ENCODE data around the gene POFUT1. TPM values are rescaled to one million over a fixed set of nuclear protein-coding genes. Genes with fewer than 3 reads are reported as not detected.

The POFUT1 gene
- total and polyA plus RNA-seq, 9 of the 15 experiments (the other 6 are each of a cell fraction or from before 2014, with no cell fraction given), result 3.5 to 44.7 (median 23.5) TPM

DNA sequence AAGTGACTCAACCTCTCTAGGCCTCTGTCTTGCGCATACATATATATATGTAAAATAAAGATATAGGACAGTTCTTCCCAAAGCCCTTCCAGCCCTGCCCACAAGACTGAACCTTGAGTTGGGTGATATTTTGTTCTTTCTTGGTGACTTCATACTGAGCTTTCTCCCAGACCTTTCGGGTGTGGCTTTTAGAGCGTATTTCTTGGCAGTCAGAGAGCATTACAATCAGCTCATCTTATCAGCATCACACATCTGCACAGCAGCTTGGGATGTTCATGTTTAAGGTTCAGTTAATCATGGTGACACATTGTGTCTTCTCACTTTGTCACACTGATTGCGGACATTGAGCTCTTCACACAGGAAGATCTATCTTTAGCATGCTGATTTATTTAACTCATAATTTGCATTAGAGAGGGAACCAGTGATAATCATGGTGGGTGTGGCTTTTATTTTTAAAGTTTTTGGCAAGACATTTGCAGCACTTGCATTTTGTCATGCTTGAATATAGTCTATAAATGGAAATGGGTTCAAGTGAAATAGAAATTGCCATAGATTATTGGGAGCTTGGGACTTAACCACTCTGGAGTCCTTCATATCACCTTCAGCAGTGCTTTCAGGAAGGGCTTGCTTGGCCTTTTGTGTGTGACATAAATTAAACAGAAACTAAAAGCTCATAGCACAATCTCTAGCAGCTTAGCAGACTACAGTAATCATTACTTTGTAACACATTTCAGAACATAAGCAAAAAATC, 78.1 kb downstream of the POFUT1 start (continued):
- TF ChIP-seq, protein P1, sequence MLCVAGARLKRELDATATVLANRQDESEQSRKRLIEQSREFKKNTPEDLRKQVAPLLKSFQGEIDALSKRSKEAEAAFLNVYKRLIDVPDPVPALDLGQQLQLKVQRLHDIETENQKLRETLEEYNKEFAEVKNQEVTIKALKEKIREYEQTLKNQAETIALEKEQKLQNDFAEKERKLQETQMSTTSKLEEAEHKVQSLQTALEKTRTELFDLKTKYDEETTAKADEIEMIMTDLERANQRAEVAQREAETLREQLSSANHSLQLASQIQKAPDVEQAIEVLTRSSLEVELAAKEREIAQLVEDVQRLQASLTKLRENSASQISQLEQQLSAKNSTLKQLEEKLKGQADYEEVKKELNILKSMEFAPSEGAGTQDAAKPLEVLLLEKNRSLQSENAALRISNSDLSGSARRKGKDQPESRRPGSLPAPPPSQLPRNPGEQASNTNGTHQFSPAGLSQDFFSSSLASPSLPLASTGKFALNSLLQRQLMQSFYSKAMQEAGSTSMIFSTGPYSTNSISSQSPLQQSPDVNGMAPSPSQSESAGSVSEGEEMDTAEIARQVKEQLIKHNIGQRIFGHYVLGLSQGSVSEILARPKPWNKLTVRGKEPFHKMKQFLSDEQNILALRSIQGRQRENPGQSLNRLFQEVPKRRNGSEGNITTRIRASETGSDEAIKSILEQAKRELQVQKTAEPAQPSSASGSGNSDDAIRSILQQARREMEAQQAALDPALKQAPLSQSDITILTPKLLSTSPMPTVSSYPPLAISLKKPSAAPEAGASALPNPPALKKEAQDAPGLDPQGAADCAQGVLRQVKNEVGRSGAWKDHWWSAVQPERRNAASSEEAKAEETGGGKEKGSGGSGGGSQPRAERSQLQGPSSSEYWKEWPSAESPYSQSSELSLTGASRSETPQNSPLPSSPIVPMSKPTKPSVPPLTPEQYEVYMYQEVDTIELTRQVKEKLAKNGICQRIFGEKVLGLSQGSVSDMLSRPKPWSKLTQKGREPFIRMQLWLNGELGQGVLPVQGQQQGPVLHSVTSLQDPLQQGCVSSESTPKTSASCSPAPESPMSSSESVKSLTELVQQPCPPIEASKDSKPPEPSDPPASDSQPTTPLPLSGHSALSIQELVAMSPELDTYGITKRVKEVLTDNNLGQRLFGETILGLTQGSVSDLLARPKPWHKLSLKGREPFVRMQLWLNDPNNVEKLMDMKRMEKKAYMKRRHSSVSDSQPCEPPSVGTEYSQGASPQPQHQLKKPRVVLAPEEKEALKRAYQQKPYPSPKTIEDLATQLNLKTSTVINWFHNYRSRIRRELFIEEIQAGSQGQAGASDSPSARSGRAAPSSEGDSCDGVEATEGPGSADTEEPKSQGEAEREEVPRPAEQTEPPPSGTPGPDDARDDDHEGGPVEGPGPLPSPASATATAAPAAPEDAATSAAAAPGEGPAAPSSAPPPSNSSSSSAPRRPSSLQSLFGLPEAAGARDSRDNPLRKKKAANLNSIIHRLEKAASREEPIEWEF (CRISPR knock-in tag; IDR thresholded peaks at IDR 0.05), result no peak
- TF ChIP-seq ZNF197 (CRISPR knock-in tag; IDR thresholded peaks at IDR 0.05; ENCODE audit: low read depth) (peak; percentile 88), HOXB6 (CRISPR knock-in tag; IDR thresholded peaks at IDR 0.05; ENCODE audit: borderline replicate concordance) (no peak), HNRNPLL (IDR thresholded peaks at IDR 0.05; ENCODE audit: low read depth, low read length, poor library complexity, severe bottlenecking) (no peak), TOE1 (IDR thresholded peaks at IDR 0.05; ENCODE audit: borderline replicate concordance) (no peak), TOE1 (CRISPR knock-in tag; IDR thresholded peaks at IDR 0.05; ENCODE audit: borderline replicate concordance, low read depth) (no peak), HIVEP1 (CRISPR knock-in tag; IDR thresholded peaks at IDR 0.05) (no peak), RB1 (IDR thresholded peaks at IDR 0.05; ENCODE audit: low read depth) (no peak), RHOXF2B (CRISPR knock-in tag; conservative IDR thresholded peaks at IDR 0.05) (no peak), GABPB2 (CRISPR knock-in tag; conservative IDR thresholded peaks at IDR 0.05) (no peak), RBBP5 (IDR thresholded peaks at IDR 0.05; ENCODE audit: borderline replicate concordance, insufficient read depth, low read length, poor library complexity, severe bottlenecking) (peak; percentile 38), KDM2B (CRISPR knock-in tag; IDR thresholded peaks at IDR 0.05) (no peak), ZNF77 (CRISPR knock-in tag; IDR thresholded peaks at IDR 0.05) (no peak), ZNF134 (CRISPR knock-in tag; conservative IDR thresholded peaks at IDR 0.05) (no peak), BRD9 (IDR thresholded peaks at IDR 0.05; ENCODE audit: low read depth, partially characterized antibody) (no peak), ZNF239 (CRISPR knock-in tag; IDR thresholded peaks at IDR 0.05) (no peak), HDAC8 (tag; IDR thresholded peaks at IDR 0.05) (no peak), COPS2 (conservative IDR thresholded peaks at IDR 0.05) (no peak)
- TF ChIP-seq, protein P2, sequence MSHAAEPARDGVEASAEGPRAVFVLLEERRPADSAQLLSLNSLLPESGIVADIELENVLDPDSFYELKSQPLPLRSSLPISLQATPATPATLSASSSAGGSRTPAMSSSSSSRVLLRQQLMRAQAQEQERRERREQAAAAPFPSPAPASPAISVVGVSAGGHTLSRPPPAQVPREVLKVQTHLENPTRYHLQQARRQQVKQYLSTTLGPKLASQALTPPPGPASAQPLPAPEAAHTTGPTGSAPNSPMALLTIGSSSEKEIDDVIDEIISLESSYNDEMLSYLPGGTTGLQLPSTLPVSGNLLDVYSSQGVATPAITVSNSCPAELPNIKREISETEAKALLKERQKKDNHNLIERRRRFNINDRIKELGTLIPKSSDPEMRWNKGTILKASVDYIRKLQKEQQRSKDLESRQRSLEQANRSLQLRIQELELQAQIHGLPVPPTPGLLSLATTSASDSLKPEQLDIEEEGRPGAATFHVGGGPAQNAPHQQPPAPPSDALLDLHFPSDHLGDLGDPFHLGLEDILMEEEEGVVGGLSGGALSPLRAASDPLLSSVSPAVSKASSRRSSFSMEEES (CRISPR knock-in tag; IDR thresholded peaks at IDR 0.05), result no peak
- TF ChIP-seq, protein P3, sequence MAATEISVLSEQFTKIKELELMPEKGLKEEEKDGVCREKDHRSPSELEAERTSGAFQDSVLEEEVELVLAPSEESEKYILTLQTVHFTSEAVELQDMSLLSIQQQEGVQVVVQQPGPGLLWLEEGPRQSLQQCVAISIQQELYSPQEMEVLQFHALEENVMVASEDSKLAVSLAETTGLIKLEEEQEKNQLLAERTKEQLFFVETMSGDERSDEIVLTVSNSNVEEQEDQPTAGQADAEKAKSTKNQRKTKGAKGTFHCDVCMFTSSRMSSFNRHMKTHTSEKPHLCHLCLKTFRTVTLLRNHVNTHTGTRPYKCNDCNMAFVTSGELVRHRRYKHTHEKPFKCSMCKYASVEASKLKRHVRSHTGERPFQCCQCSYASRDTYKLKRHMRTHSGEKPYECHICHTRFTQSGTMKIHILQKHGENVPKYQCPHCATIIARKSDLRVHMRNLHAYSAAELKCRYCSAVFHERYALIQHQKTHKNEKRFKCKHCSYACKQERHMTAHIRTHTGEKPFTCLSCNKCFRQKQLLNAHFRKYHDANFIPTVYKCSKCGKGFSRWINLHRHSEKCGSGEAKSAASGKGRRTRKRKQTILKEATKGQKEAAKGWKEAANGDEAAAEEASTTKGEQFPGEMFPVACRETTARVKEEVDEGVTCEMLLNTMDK (IDR thresholded peaks at IDR 0.05; ENCODE audit: borderline replicate concordance, insufficient read depth, low read depth, low read length, poor library complexity, severe bottlenecking), result no peak

Data from K562 (cell line).